ENCODE data around the gene DGKD.

The DGKD gene

GRCh38 chr2:233346376-233346775 is 7.9 kb upstream of the DGKD start (continued):
- TF ChIP-seq, protein P1, sequence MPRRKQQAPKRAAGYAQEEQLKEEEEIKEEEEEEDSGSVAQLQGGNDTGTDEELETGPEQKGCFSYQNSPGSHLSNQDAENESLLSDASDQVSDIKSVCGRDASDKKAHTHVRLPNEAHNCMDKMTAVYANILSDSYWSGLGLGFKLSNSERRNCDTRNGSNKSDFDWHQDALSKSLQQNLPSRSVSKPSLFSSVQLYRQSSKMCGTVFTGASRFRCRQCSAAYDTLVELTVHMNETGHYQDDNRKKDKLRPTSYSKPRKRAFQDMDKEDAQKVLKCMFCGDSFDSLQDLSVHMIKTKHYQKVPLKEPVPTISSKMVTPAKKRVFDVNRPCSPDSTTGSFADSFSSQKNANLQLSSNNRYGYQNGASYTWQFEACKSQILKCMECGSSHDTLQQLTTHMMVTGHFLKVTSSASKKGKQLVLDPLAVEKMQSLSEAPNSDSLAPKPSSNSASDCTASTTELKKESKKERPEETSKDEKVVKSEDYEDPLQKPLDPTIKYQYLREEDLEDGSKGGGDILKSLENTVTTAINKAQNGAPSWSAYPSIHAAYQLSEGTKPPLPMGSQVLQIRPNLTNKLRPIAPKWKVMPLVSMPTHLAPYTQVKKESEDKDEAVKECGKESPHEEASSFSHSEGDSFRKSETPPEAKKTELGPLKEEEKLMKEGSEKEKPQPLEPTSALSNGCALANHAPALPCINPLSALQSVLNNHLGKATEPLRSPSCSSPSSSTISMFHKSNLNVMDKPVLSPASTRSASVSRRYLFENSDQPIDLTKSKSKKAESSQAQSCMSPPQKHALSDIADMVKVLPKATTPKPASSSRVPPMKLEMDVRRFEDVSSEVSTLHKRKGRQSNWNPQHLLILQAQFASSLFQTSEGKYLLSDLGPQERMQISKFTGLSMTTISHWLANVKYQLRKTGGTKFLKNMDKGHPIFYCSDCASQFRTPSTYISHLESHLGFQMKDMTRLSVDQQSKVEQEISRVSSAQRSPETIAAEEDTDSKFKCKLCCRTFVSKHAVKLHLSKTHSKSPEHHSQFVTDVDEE (CRISPR knock-in tag; IDR thresholded peaks at IDR 0.05): no peak

DNA sequence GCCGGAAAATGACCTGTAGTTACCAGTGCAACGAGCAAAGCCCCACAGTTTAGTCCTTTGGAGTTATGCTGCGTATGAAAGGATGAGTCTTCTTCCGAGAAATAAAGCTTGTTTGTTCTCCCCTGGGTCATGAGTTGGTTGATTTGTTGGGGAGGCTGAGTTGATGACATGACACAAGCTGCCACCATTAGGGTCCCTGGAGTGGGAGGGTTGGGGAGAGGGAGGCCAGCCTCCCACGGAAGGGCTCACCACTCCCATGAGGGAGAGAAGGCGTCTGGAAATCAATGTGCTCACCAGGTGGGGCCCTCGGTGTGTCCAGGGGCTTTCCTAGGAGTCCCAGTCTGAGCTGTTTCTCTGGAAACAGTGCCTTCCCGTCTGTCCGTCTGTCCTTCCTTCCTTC is 7.4 kb upstream of the DGKD start:
- no peak for ATAC-seq
- TF ChIP-seq BACH2 (CRISPR knock-in tag; IDR thresholded peaks at IDR 0.05; ENCODE audit: borderline replicate concordance): no peak
- TF ChIP-seq, protein P1 (CRISPR knock-in tag; IDR thresholded peaks at IDR 0.05): no peak
- TF ChIP-seq PATZ1 (CRISPR knock-in tag; IDR thresholded peaks at IDR 0.05; ENCODE audit: borderline replicate concordance): no peak
- TF ChIP-seq ESRRG (CRISPR knock-in tag; IDR thresholded peaks at IDR 0.05): no peak
- TF ChIP-seq ZNF8 (CRISPR knock-in tag; IDR thresholded peaks at IDR 0.05): no peak
- TF ChIP-seq TCF4 (CRISPR knock-in tag; IDR thresholded peaks at IDR 0.05; ENCODE audit: borderline replicate concordance): no peak
- no peak for TF ChIP-seq SNAI2 (CRISPR knock-in tag; IDR thresholded peaks at IDR 0.05)
- no peak for TF ChIP-seq PPARA (CRISPR knock-in tag; IDR thresholded peaks at IDR 0.05; ENCODE audit: borderline replicate concordance)
- no peak for TF ChIP-seq ZNF565 (CRISPR knock-in tag; conservative IDR thresholded peaks at IDR 0.05; ENCODE audit: low read depth)
- TF ChIP-seq OSR1 (CRISPR knock-in tag; IDR thresholded peaks at IDR 0.05): no peak

DNA sequence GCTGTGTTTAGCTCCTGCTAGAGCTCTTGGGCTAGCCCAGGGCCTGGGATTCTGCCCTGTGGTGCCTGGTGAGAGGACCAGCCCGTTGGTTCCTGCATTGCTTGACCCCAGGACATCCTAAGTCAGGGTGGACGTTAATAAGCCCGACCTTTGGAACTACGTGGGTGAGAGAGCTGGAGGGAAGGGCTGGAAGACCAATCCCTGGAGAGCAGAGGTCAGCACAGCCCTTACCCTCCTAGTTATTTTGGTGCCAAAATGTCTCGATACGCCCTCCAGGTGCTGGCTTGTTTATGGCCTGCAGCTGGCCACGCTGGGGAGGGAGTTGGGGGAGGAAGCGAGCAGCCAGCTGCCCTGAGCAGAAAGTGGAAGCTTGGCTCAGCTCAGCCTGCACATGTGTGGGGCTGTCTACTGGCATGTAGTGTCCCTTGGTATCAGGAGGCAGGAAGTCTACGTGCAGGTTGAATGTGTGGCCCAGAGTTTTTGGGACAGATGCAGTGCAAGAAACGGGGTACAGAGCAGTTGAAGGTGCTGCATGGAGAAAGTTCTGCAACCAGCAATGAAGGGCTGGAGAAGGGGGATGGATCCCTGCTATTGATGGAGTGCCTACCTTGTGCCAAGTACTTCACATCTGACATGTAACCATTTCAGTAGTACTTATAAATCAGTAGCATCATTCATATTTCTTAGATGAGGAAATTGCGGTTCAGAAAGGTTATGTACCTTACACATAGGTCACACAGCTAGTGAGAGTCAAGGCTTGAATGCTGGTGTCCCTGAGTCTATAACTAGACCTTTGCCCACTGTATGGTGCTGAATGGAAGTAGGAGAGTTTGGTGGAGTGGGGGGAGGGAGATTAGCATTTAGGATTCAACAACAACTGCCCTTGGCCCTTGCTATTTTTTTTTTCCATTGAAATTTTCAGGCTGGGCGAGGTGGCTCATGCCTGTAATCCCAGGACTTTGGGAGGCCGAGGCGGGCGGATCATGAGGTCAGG is 5.0 kb upstream of the DGKD start:
- ATAC-seq: no peak
- TF ChIP-seq, protein P1 (CRISPR knock-in tag; IDR thresholded peaks at IDR 0.05): no peak
- TF ChIP-seq ZC3H10 (CRISPR knock-in tag; IDR thresholded peaks at IDR 0.05): no peak

- TF ChIP-seq, protein P2, sequence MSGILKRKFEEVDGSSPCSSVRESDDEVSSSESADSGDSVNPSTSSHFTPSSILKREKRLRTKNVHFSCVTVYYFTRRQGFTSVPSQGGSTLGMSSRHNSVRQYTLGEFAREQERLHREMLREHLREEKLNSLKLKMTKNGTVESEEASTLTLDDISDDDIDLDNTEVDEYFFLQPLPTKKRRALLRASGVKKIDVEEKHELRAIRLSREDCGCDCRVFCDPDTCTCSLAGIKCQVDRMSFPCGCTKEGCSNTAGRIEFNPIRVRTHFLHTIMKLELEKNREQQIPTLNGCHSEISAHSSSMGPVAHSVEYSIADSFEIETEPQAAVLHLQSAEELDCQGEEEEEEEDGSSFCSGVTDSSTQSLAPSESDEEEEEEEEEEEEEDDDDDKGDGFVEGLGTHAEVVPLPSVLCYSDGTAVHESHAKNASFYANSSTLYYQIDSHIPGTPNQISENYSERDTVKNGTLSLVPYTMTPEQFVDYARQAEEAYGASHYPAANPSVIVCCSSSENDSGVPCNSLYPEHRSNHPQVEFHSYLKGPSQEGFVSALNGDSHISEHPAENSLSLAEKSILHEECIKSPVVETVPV (CRISPR knock-in tag; IDR thresholded peaks at IDR 0.05): no peak
- 0 out of 2 replicates have a peak, but pooled peaks have one; percentile 21 for TF ChIP-seq ISL1 (CRISPR knock-in tag; IDR thresholded peaks at IDR 0.05)
- ATAC-seq: peak; percentile 91
Measured at GRCh38 chr2:233350708-233351107, 3.6 kb upstream of the DGKD start.

Data from SK-N-SH treated with all-trans-retinoic acid at 6 μM for 48 hours (cell line).